Endothelial cell (in vitro differentiated cells): ENCODE measurements around the gene OAF. TPM values are rescaled to one million over a fixed set of nuclear protein-coding genes. Genes with fewer than 3 reads are reported as not detected.

Experiments
- DNase-seq: peaks from one replicate; pipeline ENCODE4 v3.0.0; 2021; ENCODE audit warnings: low spot score
- H3K27ac Mint-ChIP-seq: one replicate; pipeline ENCODE4 v1.8.0; 2021; ENCODE audit warnings: mixed read lengths, inconsistent platforms; ENCODE audit not compliant: unreplicated experiment
- H3K27me3 Mint-ChIP-seq: one replicate; pipeline ENCODE4 v1.8.0; 2021; ENCODE audit warnings: mild to moderate bottlenecking, moderate library complexity, mixed read lengths, inconsistent platforms; ENCODE audit not compliant: unreplicated experiment
- H3K36me3 Mint-ChIP-seq: one replicate; pipeline ENCODE4 v1.8.0; 2021; ENCODE audit warnings: mild to moderate bottlenecking, low read depth, mixed read lengths, inconsistent platforms; ENCODE audit not compliant: unreplicated experiment
- H3K4me1 Mint-ChIP-seq: one replicate; pipeline ENCODE4 v1.8.0; 2021; ENCODE audit warnings: mild to moderate bottlenecking, mixed read lengths, inconsistent platforms; ENCODE audit not compliant: unreplicated experiment
- H3K4me3 Mint-ChIP-seq: one replicate; pipeline ENCODE4 v1.8.0; 2021; ENCODE audit warnings: mild to moderate bottlenecking, mixed read lengths, inconsistent platforms; ENCODE audit not compliant: unreplicated experiment
- H3K9me3 Mint-ChIP-seq: one replicate; pipeline ENCODE4 v1.8.0; 2021; ENCODE audit warnings: mixed read lengths, inconsistent platforms; ENCODE audit not compliant: unreplicated experiment
- total RNA-seq: library from RNA; stranded (reverse); fragmentation: NEBNext Ultra II Directional; extraction: Animal tissue kit (Norgen Biotek cat#: 25700); gene quantifications from one replicate; pipeline ENCODE4 v1.2.1, GENCODE V29; 2021; ENCODE audit not compliant: unreplicated experiment
- TF ChIP-seq, protein P1 (sequence below): fragments of 200-600 bp; sonication (generic); IDR thresholded peaks from one replicate; pipeline ENCODE4 v1.5.0; 2021; ENCODE audit warnings: antibody characterized with exemption; ENCODE audit not compliant: unreplicated experiment

OAF gene
- total RNA-seq, 1 donor from 2014 or later = 15.5 TPM

DNA sequence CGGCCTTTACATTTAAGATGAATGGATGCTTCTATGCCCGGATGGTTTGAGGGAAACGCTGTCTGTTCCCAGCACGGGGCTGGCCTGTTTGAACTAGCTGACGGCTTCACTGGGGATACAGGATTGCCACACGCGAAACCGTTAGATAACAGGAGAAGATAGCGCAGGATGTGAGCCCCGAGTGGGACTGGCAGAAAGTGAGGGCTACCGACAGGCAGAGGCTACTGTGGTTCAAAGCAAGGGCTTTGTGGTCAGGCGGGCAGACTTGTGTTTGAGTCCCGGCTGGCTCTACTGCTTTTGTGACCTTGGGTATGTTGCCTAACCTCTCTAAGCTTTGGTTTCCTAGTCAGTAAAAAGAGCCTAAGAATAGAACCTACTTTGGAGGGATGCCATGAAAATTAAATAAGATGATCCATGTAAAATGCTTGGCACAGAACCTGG is 2.8 kb upstream of the OAF start:
- no peak for DNase-seq
- peaks cover 4% of the 10 kb centered on the region for H3K36me3 Mint-ChIP-seq
- TF ChIP-seq, protein P1, sequence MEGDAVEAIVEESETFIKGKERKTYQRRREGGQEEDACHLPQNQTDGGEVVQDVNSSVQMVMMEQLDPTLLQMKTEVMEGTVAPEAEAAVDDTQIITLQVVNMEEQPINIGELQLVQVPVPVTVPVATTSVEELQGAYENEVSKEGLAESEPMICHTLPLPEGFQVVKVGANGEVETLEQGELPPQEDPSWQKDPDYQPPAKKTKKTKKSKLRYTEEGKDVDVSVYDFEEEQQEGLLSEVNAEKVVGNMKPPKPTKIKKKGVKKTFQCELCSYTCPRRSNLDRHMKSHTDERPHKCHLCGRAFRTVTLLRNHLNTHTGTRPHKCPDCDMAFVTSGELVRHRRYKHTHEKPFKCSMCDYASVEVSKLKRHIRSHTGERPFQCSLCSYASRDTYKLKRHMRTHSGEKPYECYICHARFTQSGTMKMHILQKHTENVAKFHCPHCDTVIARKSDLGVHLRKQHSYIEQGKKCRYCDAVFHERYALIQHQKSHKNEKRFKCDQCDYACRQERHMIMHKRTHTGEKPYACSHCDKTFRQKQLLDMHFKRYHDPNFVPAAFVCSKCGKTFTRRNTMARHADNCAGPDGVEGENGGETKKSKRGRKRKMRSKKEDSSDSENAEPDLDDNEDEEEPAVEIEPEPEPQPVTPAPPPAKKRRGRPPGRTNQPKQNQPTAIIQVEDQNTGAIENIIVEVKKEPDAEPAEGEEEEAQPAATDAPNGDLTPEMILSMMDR = no peak
- peaks cover 27% of the 10 kb centered on the region for H3K27me3 Mint-ChIP-seq
- no peak overlapping the region for H3K4me3 Mint-ChIP-seq
- peaks cover 19% of the 10 kb centered on the region for H3K4me1 Mint-ChIP-seq
- no peak overlapping the region for H3K27ac Mint-ChIP-seq
- H3K9me3 Mint-ChIP-seq = no peaks in the 10 kb centered on the region

DNA sequence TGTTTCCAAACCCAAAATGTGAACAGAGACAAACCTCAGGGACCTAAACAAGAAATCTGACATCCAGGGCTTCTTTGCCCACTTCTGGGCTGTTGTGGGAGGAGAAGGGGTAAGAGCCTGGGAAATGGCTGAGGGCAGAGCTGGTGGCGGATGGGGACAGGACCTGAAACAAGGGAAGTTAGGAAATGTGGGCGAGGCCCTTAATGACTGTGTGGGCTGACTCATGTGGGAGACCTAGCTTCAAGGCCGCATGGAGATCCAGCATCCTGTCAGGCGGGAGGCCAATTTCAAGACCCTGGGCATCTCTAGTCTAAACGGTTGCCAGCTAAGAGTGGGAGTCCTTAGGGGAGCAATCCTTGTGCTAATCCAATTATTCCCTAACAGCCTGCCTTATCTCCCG is 2.1 kb upstream of the OAF start:
- Mint-ChIP-seq H3K4me3 (no peak overlapping the region), H3K27ac (no peak overlapping the region), H3K27me3 (peaks cover 31% of the 10 kb centered on the region), H3K9me3 (no peaks in the 10 kb centered on the region), H3K36me3 (peaks cover 4% of the 10 kb centered on the region), H3K4me1 (peaks cover 21% of the 10 kb centered on the region)
- no peak for DNase-seq
- TF ChIP-seq, protein P1 = no peak

DNA sequence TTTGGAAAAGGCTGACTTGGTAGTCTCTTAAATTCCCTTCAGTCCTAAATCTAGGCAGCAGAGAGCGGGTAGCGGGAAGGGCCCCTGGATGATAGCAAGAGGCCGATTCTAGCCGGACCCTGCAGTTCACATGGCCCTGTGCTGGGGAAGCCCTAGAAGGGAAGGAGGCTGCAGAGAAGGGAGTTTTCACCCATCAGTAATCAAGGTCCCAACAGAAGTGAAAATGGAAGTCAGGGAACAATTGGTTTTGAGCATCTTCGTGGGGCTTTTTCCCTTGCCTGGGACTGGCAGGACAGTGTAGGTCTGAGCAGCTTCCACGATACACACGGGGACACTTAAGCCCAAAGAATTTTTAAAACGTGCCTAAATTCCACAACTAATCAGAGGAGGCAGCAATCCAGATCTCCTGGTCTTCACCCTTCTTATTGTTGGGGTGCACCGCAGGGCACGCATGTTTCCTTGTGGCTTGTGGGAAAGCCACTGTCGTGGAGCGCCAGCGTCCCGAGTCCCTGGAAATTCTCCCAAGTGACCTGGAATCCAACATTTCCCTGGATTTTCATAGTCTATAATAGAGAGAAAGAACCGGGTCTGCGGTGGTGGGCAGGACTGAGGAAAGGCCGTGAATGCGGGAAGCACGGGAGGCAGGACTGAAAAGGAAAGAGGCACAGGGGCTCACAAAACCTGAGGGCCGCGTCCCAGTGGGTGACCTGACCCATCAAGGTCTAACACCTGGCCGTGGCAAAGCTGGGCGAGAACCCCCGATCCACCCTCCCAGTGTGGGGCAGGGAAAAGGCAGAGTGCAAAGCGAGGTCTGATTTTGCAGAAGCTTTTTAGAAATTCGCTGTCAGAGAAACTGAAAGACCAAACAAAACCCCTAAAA is 846 bp upstream of the OAF start:
- Mint-ChIP-seq H3K9me3 (no peaks in the 10 kb centered on the region), H3K4me3 (peak overlapping the region; percentile 92), H3K4me1 (peaks cover 21% of the 10 kb centered on the region), H3K27me3 (peaks cover 34% of the 10 kb centered on the region), H3K27ac (no peak overlapping the region), H3K36me3 (peaks cover 4% of the 10 kb centered on the region)
- no peak for DNase-seq
- TF ChIP-seq, protein P1 = no peak

DNA sequence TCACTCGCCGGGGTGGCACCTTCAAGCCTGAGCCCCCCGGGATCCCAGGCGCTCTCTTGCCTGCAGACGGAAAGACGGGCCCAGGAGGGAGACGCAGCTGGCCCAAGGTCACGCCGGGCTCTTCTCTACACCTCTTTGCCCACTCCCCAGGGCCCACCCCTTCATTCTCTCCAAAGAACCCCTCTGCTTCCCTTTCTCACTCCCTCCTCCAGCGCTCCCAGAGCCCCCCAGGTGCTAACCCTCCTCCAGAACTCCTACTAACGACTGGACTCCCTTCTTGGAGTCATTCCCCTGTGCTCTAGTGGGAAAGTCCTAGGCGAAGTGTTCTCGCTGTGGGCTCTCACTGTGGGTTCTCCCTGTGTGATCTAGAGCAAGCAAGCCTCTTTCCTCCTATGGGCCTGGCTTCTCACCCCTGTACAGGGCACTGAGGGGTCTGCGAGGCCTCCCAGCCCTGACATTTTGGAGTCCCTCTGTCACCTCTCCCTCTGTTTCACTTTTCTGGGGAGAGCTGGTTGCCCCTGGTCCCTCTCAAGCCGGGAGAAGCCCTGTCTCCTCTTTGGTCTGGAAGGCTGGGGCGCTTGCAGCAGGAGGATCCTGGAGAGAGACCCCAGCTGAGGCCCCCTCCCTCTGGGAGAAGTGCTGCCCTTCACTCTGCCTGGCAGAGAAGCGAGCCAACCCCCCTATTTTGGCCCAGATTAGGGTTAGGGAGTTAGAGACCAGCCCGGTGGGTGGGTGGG is 858 bp downstream of the OAF start:
- Mint-ChIP-seq H3K9me3 (no peaks in the 10 kb centered on the region), H3K4me3 (peak overlapping the region; percentile 94), H3K4me1 (peaks cover 21% of the 10 kb centered on the region), H3K27me3 (peaks cover 30% of the 10 kb centered on the region), H3K36me3 (peaks cover 4% of the 10 kb centered on the region), H3K27ac (no peak overlapping the region)
- TF ChIP-seq, protein P1 = no peak
- DNase-seq = no peak
